IMR-90 (cell line): ENCODE measurements around the gene BMAL2. TPM values are rescaled to one million over a fixed set of nuclear protein-coding genes. Genes with fewer than 3 reads are reported as not detected.

Experiments used
- ATAC-seq: fragments of 200-7000 bp; cut with Tn5 transposase; 2 replicates; pipeline ENCODE4 v1.9.1; 2020; ENCODE audit warnings: low read depth, mild to moderate bottlenecking, moderate library complexity
- BruUV-seq: library from RNA; stranded (reverse); fragments of 400-500 nt; replicated peaks from 2 replicates; lab custom pipeline; 2021; lab: Mats Ljungman, UMichigan
- CTCF ChIA-PET: fragments of 300-600 bp; formaldehyde crosslinking; extraction: SDS; loops from one replicate; lab custom pipeline; 2021; ENCODE audit warnings: antibody characterized with exemption; lab: Yijun Ruan, JAX
- POLR2A ChIA-PET: fragments of 300-600 bp; sonication (Branson Sonifier 250); formaldehyde crosslinking; loops from one replicate; lab custom pipeline; 2022; ENCODE audit warnings: antibody characterized with exemption; ENCODE audit not compliant: unreplicated experiment; lab: Charles Lee
- DNase-seq: peaks from one replicate; pipeline ENCODE4 v3.0.0; 2013
- H2AFZ ChIP-seq: replicated peaks from 2 replicates; pipeline ENCODE3; 2013; ENCODE audit warnings: low read length, mild to moderate bottlenecking; ENCODE audit not compliant: poor library complexity
- H2AK5ac ChIP-seq: 2 replicates; pipeline ENCODE4 v1.6.1; 2013; ENCODE audit warnings: low read depth, low read length, inconsistent platforms
- H2AK9ac ChIP-seq: replicated peaks from 2 replicates; pipeline ENCODE3; 2013; ENCODE audit warnings: mild to moderate bottlenecking, low read depth, low read length, moderate library complexity; ENCODE audit not compliant: poor library complexity
- H2BK120ac ChIP-seq: 2 replicates; pipeline ENCODE4 v1.6.1; 2013; ENCODE audit warnings: low read depth, low read length, inconsistent platforms
- H2BK15ac ChIP-seq: 3 replicates; pipeline ENCODE4 v1.6.1; 2013; ENCODE audit warnings: low read depth, low read length, inconsistent platforms
- H2BK20ac ChIP-seq: 2 replicates; pipeline ENCODE4 v1.6.1; 2013; ENCODE audit warnings: low read depth, mild to moderate bottlenecking, inconsistent platforms, low read length, moderate library complexity
- H2BK5ac ChIP-seq: 2 replicates; pipeline ENCODE4 v1.6.1; 2013; ENCODE audit warnings: mild to moderate bottlenecking, low read depth, low read length, inconsistent platforms; ENCODE audit not compliant: poor library complexity, severe bottlenecking
- H3K14ac ChIP-seq: replicated peaks from 2 replicates; pipeline ENCODE4 v1.6.1; 2013; ENCODE audit warnings: low read depth, low read length, inconsistent platforms
- H3K18ac ChIP-seq: 2 replicates; pipeline ENCODE4 v1.6.1; 2013; ENCODE audit warnings: low read depth, low read length, control low read depth
- H3K23ac ChIP-seq: 2 replicates; pipeline ENCODE4 v1.6.1; 2013; ENCODE audit warnings: low read depth, low read length, inconsistent platforms
- H3K27ac ChIP-seq: 2 replicates; pipeline ENCODE4 v1.5.1; 2013; ENCODE audit warnings: mild to moderate bottlenecking, control low read depth, low read length; ENCODE audit not compliant: insufficient read depth
- H3K27me3 ChIP-seq: 2 replicates; pipeline ENCODE4 v1.6.1; 2013; ENCODE audit warnings: low read length; ENCODE audit not compliant: control insufficient read depth, insufficient read depth
- H3K36me3 ChIP-seq: 2 replicates; pipeline ENCODE4 v1.6.1; 2013; ENCODE audit warnings: low read length, mixed read lengths; ENCODE audit not compliant: control insufficient read depth, insufficient read depth
- H3K4ac ChIP-seq: 2 replicates; pipeline ENCODE4 v1.6.1; 2013; ENCODE audit warnings: low read depth, low read length, inconsistent platforms
- H3K4me1 ChIP-seq: 2 replicates; pipeline ENCODE4 v1.6.1; 2013; ENCODE audit warnings: low read length, mixed read lengths; ENCODE audit not compliant: control insufficient read depth, insufficient read depth
- H3K4me2 ChIP-seq: 2 replicates; pipeline ENCODE4 v1.6.1; 2013; ENCODE audit warnings: low read depth, mild to moderate bottlenecking, control low read depth, low read length, moderate library complexity
- H3K4me3 ChIP-seq: 2 replicates; pipeline ENCODE4 v1.5.1; 2013; ENCODE audit warnings: low read depth, mild to moderate bottlenecking, control low read depth, low read length, moderate library complexity; ENCODE audit not compliant: insufficient read depth
- H3K56ac ChIP-seq: 2 replicates; pipeline ENCODE4 v1.6.1; 2013; ENCODE audit warnings: low read length, inconsistent platforms; ENCODE audit not compliant: insufficient read depth; ENCODE audit errors: extremely low read depth
- H3K79me1 ChIP-seq, 2 experiments: 2 replicates each; pipeline ENCODE4 v1.6.1; 2013; ENCODE audit warnings: low read length in 2 of 2, inconsistent platforms in 1 of 2, low read depth in 1 of 2
- H3K9ac ChIP-seq: 2 replicates; pipeline ENCODE4 v1.6.1; 2013; ENCODE audit warnings: low read depth, low read length, control low read depth
- H3K9me1 ChIP-seq: 2 replicates; pipeline ENCODE4 v1.6.1; 2013; ENCODE audit warnings: low read length, inconsistent platforms; ENCODE audit not compliant: insufficient read depth
- H3K9me3 ChIP-seq: 2 replicates; pipeline ENCODE4 v1.6.1; 2013; ENCODE audit warnings: low read length; ENCODE audit not compliant: control insufficient read depth, insufficient read depth
- H4K20me1 ChIP-seq: 2 replicates; pipeline ENCODE4 v1.6.1; 2013; ENCODE audit warnings: low read length, inconsistent platforms; ENCODE audit not compliant: insufficient read depth
- H4K5ac ChIP-seq: 2 replicates; pipeline ENCODE4 v1.6.1; 2013; ENCODE audit warnings: mild to moderate bottlenecking, low read depth, low read length, control low read depth
- H4K8ac ChIP-seq, 2 experiments: 2 replicates each; pipeline ENCODE4 v1.6.1; 2013; ENCODE audit warnings: low read depth in 2 of 2, low read length in 2 of 2, control low read depth in 1 of 2, inconsistent platforms in 1 of 2
- H4K91ac ChIP-seq: 2 replicates; pipeline ENCODE4 v1.6.1; 2013; ENCODE audit warnings: low read depth, low read length, inconsistent platforms; ENCODE audit not compliant: insufficient read depth
- NFE2L2 ChIP-seq: fragments of 150-350 bp; IDR thresholded peaks from 2 replicates; pipeline ENCODE4 v1.6.1; 2016; ENCODE audit warnings: low read depth, mild to moderate bottlenecking, low read length
- RAD21 ChIP-seq: IDR thresholded peaks from 2 replicates; pipeline ENCODE4 v1.6.1; 2012; ENCODE audit warnings: low read length, improper control_type of control experiment
- WGBS, 2 experiments: methylation state at CpG; one replicate each; pipeline versions ENCODE4 v1.1.5 to v1.1.7; 2013; ENCODE audit warnings: missing lambda C conversion rate in 2 of 2; ENCODE audit not compliant: insufficient read length in 1 of 2; ENCODE audit errors: extremely low coverage in 2 of 2; 5-methylcytosine and 5-hydroxymethylcytosine counted together
- dilution Hi-C: fragments of 300-500 bp; cut with HindIII; formaldehyde crosslinking; loops from one replicate; pipeline ENCODE4 v1.14.3; 2018; ENCODE audit warnings: low sequenced_read_pairs; ENCODE audit not compliant: unreplicated experiment
- in situ Hi-C: fragments of 300-500 bp; cut with MboI; formaldehyde crosslinking; loops from 3 replicates; pipeline ENCODE4 v1.14.3; 2019; ENCODE audit warnings: low sequenced_read_pairs, inconsistent platforms, mixed read lengths
- intact Hi-C: fragments of 100-400 bp; cut with micrococcal nuclease; formaldehyde crosslinking; loops from 2 replicates; pipeline ENCODE4 v1.10.0; 2022
- polyA plus RNA-seq, 3 experiments: library from polyadenylated mRNA; depleted of rRNA; stranded (reverse); fragments of >200 nt; gene quantifications; 2 replicates each; pipeline ENCODE4 v1.2.3, GENCODE V29; 2012; ENCODE audit warnings: low replicate concordance in 1 of 3
- total RNA-seq: library from RNA; depleted of rRNA; stranded (reverse); fragments of >200 nt; gene quantifications from 2 replicates; pipeline ENCODE4 v1.2.3, GENCODE V29; 2012
- TF ChIP-seq, protein P1 (sequence below): fragments of 150-350 bp; IDR thresholded peaks from 2 replicates; pipeline ENCODE4 v1.6.1; 2016; ENCODE audit warnings: low read depth, mild to moderate bottlenecking, low read length, moderate library complexity, borderline replicate concordance

BMAL2 gene
- total and polyA plus RNA-seq, 2 of the 4 experiments (the other 2 are of a cell fraction): 11.0 to 57.0 TPM

DNA sequence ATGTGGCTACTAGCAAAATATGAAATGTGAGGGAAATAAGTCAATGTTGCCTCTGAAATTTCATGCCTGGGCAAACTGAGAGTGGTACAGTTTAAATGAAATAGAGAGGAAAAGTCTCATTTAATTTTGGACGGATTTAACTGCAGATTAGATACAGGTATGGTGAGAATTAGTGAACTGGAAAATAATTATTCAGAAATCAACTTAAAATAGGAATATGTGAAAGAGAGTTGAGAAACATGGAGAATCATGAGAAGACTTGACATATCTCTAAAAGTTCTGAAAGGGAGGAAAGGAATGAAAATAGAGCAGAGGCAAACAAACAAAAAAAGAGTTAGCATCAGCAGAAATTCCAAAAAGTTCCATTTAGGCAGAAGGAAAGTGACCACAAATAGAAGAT, 33.5 kb upstream of the BMAL2 start:
- H2BK120ac ChIP-seq: no peak overlapping the region
- no peaks in the 10 kb centered on the region for H3K27me3 ChIP-seq
- H2BK15ac ChIP-seq: no peak overlapping the region
- H3K9me3 ChIP-seq: no peaks in the 10 kb centered on the region
- in situ Hi-C loops (no loop called here), dilution Hi-C loops (no loop called here), intact Hi-C loops (no loop called here)
- ATAC-seq (no peak), DNase-seq (no peak)
- no peak overlapping the region for H2AFZ ChIP-seq
- H3K4me2 ChIP-seq: no peak overlapping the region
- TF ChIP-seq, protein P1, sequence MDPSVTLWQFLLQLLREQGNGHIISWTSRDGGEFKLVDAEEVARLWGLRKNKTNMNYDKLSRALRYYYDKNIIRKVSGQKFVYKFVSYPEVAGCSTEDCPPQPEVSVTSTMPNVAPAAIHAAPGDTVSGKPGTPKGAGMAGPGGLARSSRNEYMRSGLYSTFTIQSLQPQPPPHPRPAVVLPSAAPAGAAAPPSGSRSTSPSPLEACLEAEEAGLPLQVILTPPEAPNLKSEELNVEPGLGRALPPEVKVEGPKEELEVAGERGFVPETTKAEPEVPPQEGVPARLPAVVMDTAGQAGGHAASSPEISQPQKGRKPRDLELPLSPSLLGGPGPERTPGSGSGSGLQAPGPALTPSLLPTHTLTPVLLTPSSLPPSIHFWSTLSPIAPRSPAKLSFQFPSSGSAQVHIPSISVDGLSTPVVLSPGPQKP: no peak
- TF ChIP-seq RAD21 (no peak), NFE2L2 (no peak)
- H3K4me1 ChIP-seq: peaks cover 4% of the 10 kb centered on the region
- no TSS peak for BruUV-seq
- ChIA-PET POLR2A (no interaction called here), CTCF (interaction anchor here (0.6 kb wide), 1 partner anchor 14 kb away, joined by 3 read pairs; no protein-coding TSS in a partner anchor)
- H3K9ac ChIP-seq: no peak overlapping the region
- H3K4ac ChIP-seq: no peak overlapping the region
- no peak overlapping the region for H3K56ac ChIP-seq
- no CpG with 5 or more reads among the region's 1 CpG for WGBS, 2 experiments
- H2AK9ac ChIP-seq: no peak overlapping the region
- H2BK5ac ChIP-seq: no peak overlapping the region
- H3K18ac ChIP-seq: no peak overlapping the region
- peaks cover 6 to 8% of the 10 kb centered on the region in 2 experiments; a peak in 2 of 4 replicates for H3K79me1 ChIP-seq
- no peak overlapping the region for H2AK5ac ChIP-seq
- H3K23ac ChIP-seq: no peak overlapping the region
- no peak overlapping the region for H4K5ac ChIP-seq
- no peak overlapping the region for H2BK20ac ChIP-seq
- peaks cover 3% of the 10 kb centered on the region; the same call in 1 of the 2 replicates for H4K20me1 ChIP-seq
- peaks cover 4% of the 10 kb centered on the region for H3K9me1 ChIP-seq
- H3K14ac ChIP-seq: no peak overlapping the region
- H4K8ac ChIP-seq: no peak overlapping the region
- no peak overlapping the region for H3K4me3 ChIP-seq
- peaks cover 12% of the 10 kb centered on the region for H3K36me3 ChIP-seq
- no peak overlapping the region for H3K27ac ChIP-seq
- H4K91ac ChIP-seq: no peak overlapping the region
